ENCODE measurements around the gene XYLT1.
"Not testable (repeated sequence)": the region's sequence is repeated elsewhere in the genome, so short reads cannot be mapped to it uniquely, and the experiment has no call there.

XYLT1 gene

DNA sequence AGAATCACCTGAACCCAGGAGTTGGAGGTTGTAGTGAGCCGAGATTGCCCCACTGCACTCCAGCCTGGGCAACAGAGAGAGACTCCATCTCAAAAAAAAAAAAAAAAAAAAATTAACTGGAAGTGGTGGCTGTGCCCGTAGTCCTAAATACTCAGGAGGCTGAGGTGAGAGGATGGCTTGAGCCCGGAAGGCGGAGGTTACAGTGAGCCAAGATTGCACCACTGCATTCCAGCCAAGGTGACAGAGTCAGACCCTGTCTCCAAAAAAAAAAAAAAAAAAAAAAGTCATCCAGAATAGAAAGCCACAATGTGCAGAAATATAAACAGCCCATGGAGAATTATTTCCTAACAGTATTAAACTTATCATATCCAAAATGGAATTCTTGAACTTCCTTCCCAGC is 11.6 kb upstream of the XYLT1 start:
- H3K36me3 ChIP-seq (ENCODE audit: control insufficient read depth, insufficient read depth, low read length); H3K4me1 ChIP-seq (ENCODE audit: control insufficient read depth, low read depth, low read length); H2BK5ac ChIP-seq (ENCODE audit: low read length); H3K27me3 ChIP-seq (ENCODE audit: insufficient read depth, low read length, poor library complexity); H3K4me2 ChIP-seq (ENCODE audit: low read length); H4K5ac ChIP-seq (ENCODE audit: low read length); DNase-seq; H3K4ac ChIP-seq (ENCODE audit: low read depth, low read length); H3K4me3 ChIP-seq (ENCODE audit: low read length); H3K79me2 ChIP-seq (ENCODE audit: control insufficient read depth, insufficient read depth, low read length); H3K27ac ChIP-seq (ENCODE audit: low read depth, low read length); H3K79me1 ChIP-seq (ENCODE audit: low read length); H2AK5ac ChIP-seq (ENCODE audit: low read length); H3K56ac ChIP-seq (ENCODE audit: low read length); H3K23ac ChIP-seq (ENCODE audit: low read length); H3K18ac ChIP-seq (ENCODE audit: low read length); H2BK15ac ChIP-seq (replicated peaks; ENCODE audit: low read depth); H3K9ac ChIP-seq (ENCODE audit: low read length); H4K8ac ChIP-seq (ENCODE audit: low read depth, low read length); H2BK120ac ChIP-seq (ENCODE audit: low read depth, low read length): not testable (repeated sequence)
- no CpG with 5 or more reads among the region's 4 CpGs for WGBS (ENCODE audit: extremely low coverage, insufficient coverage, low lambda C conversion rate)

GRCh38 chr16:17481736-17482135 is 11.0 kb upstream of the XYLT1 start:
- Histone ChIP-seq H3K56ac (ENCODE audit: low read length) (no peak overlapping the region), H3K9ac (ENCODE audit: low read length) (no peak overlapping the region), H2BK15ac (replicated peaks; ENCODE audit: low read depth) (no peak overlapping the region), H3K79me1 (ENCODE audit: low read length) (no peaks in the 10 kb centered on the region), H4K5ac (ENCODE audit: low read length) (no peak overlapping the region), H3K27ac (ENCODE audit: low read depth, low read length) (no peak overlapping the region), H3K27me3 (ENCODE audit: insufficient read depth, low read length, poor library complexity) (no peaks in the 10 kb centered on the region), H3K18ac (ENCODE audit: low read length) (no peak overlapping the region), H4K8ac (ENCODE audit: low read depth, low read length) (no peak overlapping the region), H2BK120ac (ENCODE audit: low read depth, low read length) (no peak overlapping the region), H3K36me3 (ENCODE audit: control insufficient read depth, insufficient read depth, low read length) (no peaks in the 10 kb centered on the region), H3K4ac (ENCODE audit: low read depth, low read length) (no peak overlapping the region), H2BK5ac (ENCODE audit: low read length) (no peak overlapping the region), H3K4me1 (ENCODE audit: control insufficient read depth, low read depth, low read length) (no peaks in the 10 kb centered on the region), H2AK5ac (ENCODE audit: low read length) (no peak overlapping the region), H3K23ac (ENCODE audit: low read length) (no peak overlapping the region), H3K4me3 (ENCODE audit: low read length) (no peak overlapping the region), H3K4me2 (ENCODE audit: low read length) (no peak overlapping the region), H3K79me2 (ENCODE audit: control insufficient read depth, insufficient read depth, low read length) (no peaks in the 10 kb centered on the region)
- no CpG with 5 or more reads among the region's 2 CpGs for WGBS (ENCODE audit: extremely low coverage, insufficient coverage, low lambda C conversion rate)
- DNase-seq: no peak

DNA sequence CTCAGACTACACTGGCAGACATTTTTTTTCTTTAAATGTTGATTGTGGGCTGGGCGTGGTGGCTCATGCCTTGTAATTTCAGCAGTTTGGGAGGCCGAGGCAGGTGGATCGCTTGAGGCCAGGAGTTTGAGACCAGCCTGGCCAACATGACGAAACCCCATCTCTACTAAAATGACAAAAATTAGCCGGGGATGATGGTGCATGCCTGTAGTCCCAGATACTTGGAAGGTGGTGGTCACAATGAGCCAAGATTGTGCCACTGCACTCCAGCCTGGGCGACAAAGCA is 6.4 kb upstream of the XYLT1 start:
- H3K56ac ChIP-seq (ENCODE audit: low read length); H3K4me3 ChIP-seq (ENCODE audit: low read length); H3K4ac ChIP-seq (ENCODE audit: low read depth, low read length); DNase-seq; H3K4me2 ChIP-seq (ENCODE audit: low read length); H3K23ac ChIP-seq (ENCODE audit: low read length); H3K18ac ChIP-seq (ENCODE audit: low read length); H4K5ac ChIP-seq (ENCODE audit: low read length); H2BK15ac ChIP-seq (replicated peaks; ENCODE audit: low read depth); H3K36me3 ChIP-seq (ENCODE audit: control insufficient read depth, insufficient read depth, low read length); H3K79me1 ChIP-seq (ENCODE audit: low read length); H3K4me1 ChIP-seq (ENCODE audit: control insufficient read depth, low read depth, low read length); H3K27ac ChIP-seq (ENCODE audit: low read depth, low read length); H2BK120ac ChIP-seq (ENCODE audit: low read depth, low read length); H2BK5ac ChIP-seq (ENCODE audit: low read length); H3K79me2 ChIP-seq (ENCODE audit: control insufficient read depth, insufficient read depth, low read length); H2AK5ac ChIP-seq (ENCODE audit: low read length); H3K27me3 ChIP-seq (ENCODE audit: insufficient read depth, low read length, poor library complexity); H3K9ac ChIP-seq (ENCODE audit: low read length); H4K8ac ChIP-seq (ENCODE audit: low read depth, low read length): not testable (repeated sequence)
- no CpG with 5 or more reads among the region's 6 CpGs for WGBS (ENCODE audit: extremely low coverage, insufficient coverage, low lambda C conversion rate)

- H3K79me1 ChIP-seq (ENCODE audit: low read length): no peaks in the 10 kb centered on the region
- H4K5ac ChIP-seq (ENCODE audit: low read length): no peak overlapping the region
- H3K18ac ChIP-seq (ENCODE audit: low read length): no peak overlapping the region
- H3K23ac ChIP-seq (ENCODE audit: low read length): no peak overlapping the region
- no peak overlapping the region for H3K27ac ChIP-seq (ENCODE audit: low read depth, low read length)
- H3K27me3 ChIP-seq (ENCODE audit: insufficient read depth, low read length, poor library complexity): no peaks in the 10 kb centered on the region
- no peak overlapping the region for H2AK5ac ChIP-seq (ENCODE audit: low read length)
- no peak overlapping the region for H4K8ac ChIP-seq (ENCODE audit: low read depth, low read length)
- no peaks in the 10 kb centered on the region for H3K79me2 ChIP-seq (ENCODE audit: control insufficient read depth, insufficient read depth, low read length)
- peaks cover 2% of the 10 kb centered on the region for H3K4me1 ChIP-seq (ENCODE audit: control insufficient read depth, low read depth, low read length)
- H3K4me3 ChIP-seq (ENCODE audit: low read length): no peak overlapping the region
- H3K9ac ChIP-seq (ENCODE audit: low read length): no peak overlapping the region
- no peaks in the 10 kb centered on the region for H3K36me3 ChIP-seq (ENCODE audit: control insufficient read depth, insufficient read depth, low read length)
- DNase-seq: peak; percentile 92
- no peak overlapping the region for H2BK120ac ChIP-seq (ENCODE audit: low read depth, low read length)
- WGBS (ENCODE audit: extremely low coverage, insufficient coverage, low lambda C conversion rate): no CpG with 5 or more reads among the region's 11 CpGs
- H2BK15ac ChIP-seq (replicated peaks; ENCODE audit: low read depth): no peak overlapping the region
- no peak overlapping the region for H3K4me2 ChIP-seq (ENCODE audit: low read length)
- no peak overlapping the region for H3K56ac ChIP-seq (ENCODE audit: low read length)
- no peak overlapping the region for H3K4ac ChIP-seq (ENCODE audit: low read depth, low read length)
- H2BK5ac ChIP-seq (ENCODE audit: low read length): no peak overlapping the region
Observed at GRCh38 chr16:17476414-17477259, 5.9 kb upstream of the XYLT1 start.

- no peak overlapping the region for H2BK120ac ChIP-seq (ENCODE audit: low read depth, low read length)
- no peak for DNase-seq
Observed at GRCh38 chr16:17475104-17475503, 4.3 kb upstream of the XYLT1 start.

GRCh38 chr16:17474572-17474971 is 3.8 kb upstream of the XYLT1 start:
- no CpG with 5 or more reads among the region's 13 CpGs for WGBS (ENCODE audit: extremely low coverage, insufficient coverage, low lambda C conversion rate)
- Histone ChIP-seq H2BK120ac (ENCODE audit: low read depth, low read length) (no peak overlapping the region), H3K36me3 (ENCODE audit: control insufficient read depth, insufficient read depth, low read length) (no peaks in the 10 kb centered on the region), H2BK5ac (ENCODE audit: low read length) (no peak overlapping the region), H4K8ac (ENCODE audit: low read depth, low read length) (no peak overlapping the region), H3K18ac (ENCODE audit: low read length) (no peak overlapping the region), H3K27ac (ENCODE audit: low read depth, low read length) (no peak overlapping the region), H3K4me2 (ENCODE audit: low read length) (no peak overlapping the region), H3K4me3 (ENCODE audit: low read length) (no peak overlapping the region), H3K4me1 (ENCODE audit: control insufficient read depth, low read depth, low read length) (peaks cover 4% of the 10 kb centered on the region), H3K23ac (ENCODE audit: low read length) (no peak overlapping the region), H3K27me3 (ENCODE audit: insufficient read depth, low read length, poor library complexity) (no peaks in the 10 kb centered on the region), H3K79me2 (ENCODE audit: control insufficient read depth, insufficient read depth, low read length) (no peaks in the 10 kb centered on the region), H2BK15ac (replicated peaks; ENCODE audit: low read depth) (no peak overlapping the region), H2AK5ac (ENCODE audit: low read length) (no peak overlapping the region), H3K9ac (ENCODE audit: low read length) (no peak overlapping the region), H4K5ac (ENCODE audit: low read length) (no peak overlapping the region), H3K79me1 (ENCODE audit: low read length) (no peaks in the 10 kb centered on the region), H3K4ac (ENCODE audit: low read depth, low read length) (no peak overlapping the region), H3K56ac (ENCODE audit: low read length) (no peak overlapping the region)
- DNase-seq: no peak

More at GRCh38 chr16:17475104-17475503, 4.3 kb upstream of the XYLT1 start:
- Histone ChIP-seq H4K8ac (ENCODE audit: low read depth, low read length) (no peak overlapping the region), H3K4ac (ENCODE audit: low read depth, low read length) (no peak overlapping the region), H3K36me3 (ENCODE audit: control insufficient read depth, insufficient read depth, low read length) (no peaks in the 10 kb centered on the region), H2BK15ac (replicated peaks; ENCODE audit: low read depth) (no peak overlapping the region), H3K18ac (ENCODE audit: low read length) (no peak overlapping the region), H2BK5ac (ENCODE audit: low read length) (no peak overlapping the region), H3K9ac (ENCODE audit: low read length) (no peak overlapping the region), H3K4me3 (ENCODE audit: low read length) (no peak overlapping the region), H3K4me2 (ENCODE audit: low read length) (no peak overlapping the region), H3K27ac (ENCODE audit: low read depth, low read length) (no peak overlapping the region), H3K56ac (ENCODE audit: low read length) (no peak overlapping the region), H4K5ac (ENCODE audit: low read length) (no peak overlapping the region), H3K23ac (ENCODE audit: low read length) (no peak overlapping the region), H3K79me2 (ENCODE audit: control insufficient read depth, insufficient read depth, low read length) (no peaks in the 10 kb centered on the region), H3K79me1 (ENCODE audit: low read length) (no peaks in the 10 kb centered on the region), H2AK5ac (ENCODE audit: low read length) (no peak overlapping the region), H3K27me3 (ENCODE audit: insufficient read depth, low read length, poor library complexity) (no peaks in the 10 kb centered on the region), H3K4me1 (ENCODE audit: control insufficient read depth, low read depth, low read length) (peaks cover 4% of the 10 kb centered on the region)
- WGBS (ENCODE audit: extremely low coverage, insufficient coverage, low lambda C conversion rate): no CpG with 5 or more reads among the region's 7 CpGs
